MM.1S (cell line): Measurements from ENCODE around the gene AQP12A.

Source experiments
- DNase-seq: peaks from one replicate; pipeline ENCODE4 v3.0.0-alpha.2; 2015
- H2AFZ ChIP-seq: fragments of 300-600 bp; sonication (generic); 2 replicates; pipeline ENCODE4 v1.6.0; 2016; ENCODE audit warnings: antibody characterized with exemption, low read length
- H3F3A ChIP-seq: fragments of 300-600 bp; sonication (generic); 2 replicates; pipeline ENCODE4 v1.6.1; 2016; ENCODE audit warnings: mild to moderate bottlenecking, antibody characterized with exemption, low read length, moderate library complexity, mixed read lengths; ENCODE audit not compliant: insufficient read depth
- H3K27ac ChIP-seq: fragments of 300-600 bp; sonication (generic); 2 replicates; pipeline ENCODE4 v1.5.1; 2016; ENCODE audit warnings: mild to moderate bottlenecking, low read length
- H3K27me3 ChIP-seq: fragments of 300-600 bp; sonication (generic); replicated peaks from 2 replicates; pipeline ENCODE4 v1.6.0; 2016; ENCODE audit warnings: low read length; ENCODE audit not compliant: insufficient read depth
- H3K36me3 ChIP-seq: fragments of 300-600 bp; sonication (generic); replicated peaks from 2 replicates; pipeline ENCODE4 v1.6.1; 2016; ENCODE audit warnings: mild to moderate bottlenecking, low read length, mixed read lengths; ENCODE audit not compliant: insufficient read depth
- H3K4me1 ChIP-seq: fragments of 300-600 bp; sonication (generic); 2 replicates; pipeline ENCODE4 v1.6.1; 2016; ENCODE audit warnings: low read length, mixed read lengths
- H3K4me2 ChIP-seq: fragments of 300-600 bp; sonication (generic); 2 replicates; pipeline ENCODE4 v1.6.0; 2016; ENCODE audit warnings: low read depth, low read length
- H3K4me3 ChIP-seq: fragments of 300-600 bp; sonication (generic); 2 replicates; pipeline ENCODE4 v1.5.1; 2016; ENCODE audit warnings: low read length, mixed read lengths
- H3K79me2 ChIP-seq: fragments of 300-600 bp; sonication (generic); 2 replicates; pipeline ENCODE4 v1.6.1; 2016; ENCODE audit warnings: mixed run types, low read length, mixed read lengths
- H3K9ac ChIP-seq: fragments of 300-600 bp; sonication (generic); 2 replicates; pipeline ENCODE4 v1.6.1; 2016; ENCODE audit warnings: low read length, mixed read lengths
- H3K9me2 ChIP-seq: fragments of 300-600 bp; sonication (generic); replicated peaks from 2 replicates; pipeline ENCODE4 v1.6.1; 2016; ENCODE audit warnings: mild to moderate bottlenecking, low read length, mixed read lengths; ENCODE audit not compliant: insufficient read depth
- H3K9me3 ChIP-seq: fragments of 300-600 bp; sonication (generic); replicated peaks from 2 replicates; pipeline ENCODE4 v1.6.1; 2016; ENCODE audit warnings: mild to moderate bottlenecking, low read length, mixed read lengths; ENCODE audit not compliant: insufficient read depth
- H4K20me1 ChIP-seq: fragments of 300-600 bp; sonication (generic); 2 replicates; pipeline ENCODE4 v1.6.1; 2016; ENCODE audit warnings: mild to moderate bottlenecking, low read length, moderate library complexity, mixed read lengths; ENCODE audit not compliant: insufficient read depth
- CTCF ChIP-seq: fragments of 300-600 bp; sonication (generic); IDR thresholded peaks from 2 replicates; pipeline ENCODE4 v1.5.1; 2016; ENCODE audit warnings: antibody characterized with exemption, low read length, mixed read lengths
- EZH2 ChIP-seq: fragments of 300-600 bp; sonication (generic); optimal IDR thresholded peaks from 2 replicates; pipeline ENCODE3; 2017; ENCODE audit warnings: low read depth, mild to moderate bottlenecking, antibody characterized with exemption, low read length, mixed read lengths
- EZH2phosphoT487 ChIP-seq: fragments of 300-600 bp; sonication (generic); IDR thresholded peaks from 2 replicates; pipeline ENCODE4 v1.6.1; 2018; ENCODE audit warnings: antibody characterized with exemption, low read length

The AQP12A gene

GRCh38 chr2:240728361-240728760 is 36.7 kb downstream of the AQP12A start:
- Histone ChIP-seq H3K36me3 (no peaks in the 10 kb centered on the region), H3K27me3 (peaks cover 67% of the 10 kb centered on the region), H3K4me3 (no peak overlapping the region), H3K9me2 (no peaks in the 10 kb centered on the region), H2AFZ (no peak overlapping the region), H3F3A (no peaks in the 10 kb centered on the region), H3K27ac (no peak overlapping the region), H3K79me2 (no peaks in the 10 kb centered on the region), H3K9ac (no peak overlapping the region), H4K20me1 (no peaks in the 10 kb centered on the region), H3K4me2 (no peak overlapping the region), H3K9me3 (no peaks in the 10 kb centered on the region), H3K4me1 (no peaks in the 10 kb centered on the region)
- TF ChIP-seq EZH2 (no peak), EZH2phosphoT487 (no peak), CTCF (no peak)
- no peak for DNase-seq

- Histone ChIP-seq H3K36me3 (no peaks in the 10 kb centered on the region), H3K4me1 (no peaks in the 10 kb centered on the region), H4K20me1 (no peaks in the 10 kb centered on the region), H3K9ac (no peak overlapping the region), H3K4me3 (no peak overlapping the region), H3F3A (no peaks in the 10 kb centered on the region), H2AFZ (no peak overlapping the region), H3K9me2 (no peaks in the 10 kb centered on the region), H3K4me2 (no peak overlapping the region), H3K27me3 (peaks cover 67% of the 10 kb centered on the region), H3K79me2 (no peaks in the 10 kb centered on the region), H3K9me3 (no peaks in the 10 kb centered on the region), H3K27ac (no peak overlapping the region)
- TF ChIP-seq CTCF (no peak), EZH2phosphoT487 (no peak), EZH2 (no peak)
- DNase-seq, result no peak
Observed at GRCh38 chr2:240728827-240729226, 37.2 kb downstream of the AQP12A start.

- Histone ChIP-seq H3K36me3 (no peaks in the 10 kb centered on the region), H3K9ac (no peak overlapping the region), H3K27me3 (peaks cover 69% of the 10 kb centered on the region), H3K79me2 (no peaks in the 10 kb centered on the region), H3K4me3 (no peak overlapping the region), H3K27ac (no peak overlapping the region), H2AFZ (no peak overlapping the region), H4K20me1 (no peaks in the 10 kb centered on the region), H3K9me2 (no peaks in the 10 kb centered on the region), H3K4me1 (no peaks in the 10 kb centered on the region), H3K9me3 (no peaks in the 10 kb centered on the region), H3K4me2 (no peak overlapping the region), H3F3A (no peaks in the 10 kb centered on the region)
- TF ChIP-seq EZH2phosphoT487 (no peak), CTCF (no peak), EZH2 (no peak)
- DNase-seq, result no peak
Observed at GRCh38 chr2:240730501-240731177, 39.0 kb downstream of the AQP12A start.
